NCI-H2081 (cell line): ENCODE results near the gene REST.
"Not testable (repeated sequence)": the region's sequence is repeated elsewhere in the genome, so short reads cannot be mapped to it uniquely, and the experiment has no call there.

Experiments
- DNase-seq, 2 experiments: peaks; one replicate each; lab custom pipeline; 2025; lab: John Stamatoyannopoulos, UW

The REST gene

DNA sequence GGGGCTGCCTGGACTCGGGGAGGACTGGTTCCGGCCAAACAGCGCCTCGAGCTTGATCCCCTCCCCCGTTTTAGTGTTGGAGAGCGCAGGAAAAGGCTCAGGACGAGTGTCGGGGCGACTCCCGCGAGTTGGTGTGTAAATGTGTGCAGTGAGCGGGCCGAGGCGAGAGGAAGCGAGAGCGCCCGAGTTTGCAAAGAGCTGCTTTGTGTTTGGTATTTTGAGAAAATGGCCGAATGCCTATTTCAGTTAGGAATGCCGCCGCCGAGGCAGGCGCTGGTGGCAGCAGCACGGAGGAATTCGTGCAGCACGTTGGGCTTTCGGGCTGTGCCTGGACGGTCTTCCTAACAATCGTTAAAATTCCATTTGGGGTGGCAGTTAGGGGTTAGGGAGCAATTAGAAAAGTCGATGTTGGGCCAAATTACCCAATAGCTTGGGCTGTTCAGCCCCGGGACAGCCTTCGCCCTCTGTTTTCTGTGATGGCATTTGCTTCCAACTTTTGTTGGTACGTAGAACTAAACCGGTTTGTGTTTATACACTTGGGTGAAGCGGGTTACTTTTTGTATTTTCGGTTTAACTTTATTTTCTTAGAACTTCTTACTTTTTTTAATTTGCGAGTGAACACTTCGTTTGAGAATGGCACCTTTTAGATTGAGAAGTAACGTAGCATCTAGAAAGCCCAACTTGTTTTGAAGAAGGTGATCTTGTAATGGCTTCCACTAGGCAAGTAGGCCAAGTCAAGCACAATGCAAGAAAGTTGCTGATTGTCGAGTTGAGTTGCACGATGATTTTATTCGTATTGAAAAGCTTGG, 1.6 kb downstream of the REST start:
- no peak for DNase-seq

- no peak for DNase-seq
These were observed 2.7 kb downstream of the REST start for GRCh38 chr4:56910172-56910967.

DNA sequence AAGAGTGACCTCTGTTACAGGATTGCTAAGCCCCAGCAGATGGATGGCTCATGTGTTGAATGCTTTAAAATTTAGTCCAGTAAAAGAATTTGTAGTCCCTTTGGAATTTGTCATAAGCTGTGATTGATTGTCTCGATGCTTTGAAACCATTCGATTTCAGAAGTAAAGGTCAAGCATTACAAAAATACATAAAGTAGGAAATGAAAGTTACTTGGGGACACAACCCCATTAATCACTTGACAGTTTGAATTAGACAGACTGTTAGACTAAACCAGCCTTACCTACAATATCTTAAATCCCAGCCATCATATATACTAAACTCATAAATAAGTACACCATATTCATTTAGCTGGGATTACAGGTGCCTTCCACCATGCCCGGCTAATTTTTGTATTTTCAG, 6.6 kb downstream of the REST start:
- DNase-seq: no peak

DNA sequence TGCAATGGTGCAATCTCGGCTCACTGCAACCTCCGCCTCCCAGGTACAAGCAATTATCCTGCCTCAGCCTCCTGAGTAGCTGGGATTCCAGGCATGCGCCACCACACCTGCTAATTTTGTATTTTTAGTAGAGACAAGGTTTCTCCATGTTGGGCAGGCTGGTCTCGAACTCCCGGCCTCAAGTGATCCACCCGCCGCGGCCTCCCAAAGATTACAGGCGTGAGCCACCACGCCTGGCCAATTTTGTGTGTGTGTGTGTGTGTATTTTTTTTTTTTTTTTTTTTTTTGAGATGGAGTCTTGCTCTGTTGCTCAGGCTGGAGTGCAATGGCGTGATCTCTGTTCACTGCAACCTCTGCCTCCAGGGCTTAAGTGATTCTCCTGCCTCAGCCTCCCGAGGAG, 7.3 kb downstream of the REST start:
- DNase-seq: not testable (repeated sequence)

- no peak for DNase-seq
These were observed 19.5 kb downstream of the REST start for GRCh38 chr4:56927196-56927595.

DNA sequence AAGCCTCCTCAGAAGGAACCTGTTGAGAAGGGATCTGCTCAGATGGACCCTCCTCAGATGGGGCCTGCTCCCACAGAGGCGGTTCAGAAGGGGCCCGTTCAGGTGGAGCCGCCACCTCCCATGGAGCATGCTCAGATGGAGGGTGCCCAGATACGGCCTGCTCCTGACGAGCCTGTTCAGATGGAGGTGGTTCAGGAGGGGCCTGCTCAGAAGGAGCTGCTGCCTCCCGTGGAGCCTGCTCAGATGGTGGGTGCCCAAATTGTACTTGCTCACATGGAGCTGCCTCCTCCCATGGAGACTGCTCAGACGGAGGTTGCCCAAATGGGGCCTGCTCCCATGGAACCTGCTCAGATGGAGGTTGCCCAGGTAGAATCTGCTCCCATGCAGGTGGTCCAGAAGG, 22.9 kb downstream of the REST start:
- no peak for DNase-seq

- no peak for DNase-seq
These were observed 24.2 kb downstream of the REST start for GRCh38 chr4:56931924-56932323.

DNA sequence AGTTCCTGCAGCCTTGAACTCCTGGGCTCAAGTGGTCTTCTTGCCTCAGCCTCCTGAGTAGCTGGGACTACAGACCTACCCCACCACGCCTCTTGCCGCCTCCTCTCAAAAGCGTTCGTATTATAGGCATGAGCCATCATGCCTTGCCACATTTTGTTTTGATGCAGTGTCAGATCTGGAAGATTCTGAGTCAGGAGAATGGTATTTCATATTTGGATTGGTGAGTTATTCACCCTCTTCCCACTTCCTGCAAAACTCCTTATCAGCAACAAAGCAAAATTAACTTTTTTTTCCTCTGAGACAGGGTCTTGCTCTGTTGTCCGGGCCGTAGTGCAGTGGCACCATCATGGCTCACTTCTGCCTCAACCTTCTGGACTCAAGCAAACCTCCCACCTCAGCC, 29.6 kb downstream of the REST start:
- no peak for DNase-seq

DNA sequence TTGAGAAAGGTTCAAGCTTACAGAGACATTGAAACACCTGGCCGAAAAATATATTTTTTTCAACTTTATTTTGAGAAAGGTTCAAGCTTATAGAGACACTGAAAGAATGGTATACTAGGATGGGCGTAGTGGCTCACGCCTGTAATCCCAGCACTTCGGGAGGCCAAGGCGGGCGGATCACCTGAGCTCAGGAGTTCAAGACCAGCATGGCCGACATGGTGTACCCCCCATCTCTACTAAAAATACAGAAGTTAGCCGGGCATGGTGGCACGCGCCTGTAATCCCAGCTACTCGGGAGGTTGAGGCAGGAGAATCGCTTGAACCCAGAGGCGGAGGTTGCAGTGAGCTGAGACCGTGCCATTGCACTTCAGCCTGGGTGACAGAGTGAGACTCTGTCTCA, 32.1 kb downstream of the REST start:
- not testable (repeated sequence) for DNase-seq

DNA sequence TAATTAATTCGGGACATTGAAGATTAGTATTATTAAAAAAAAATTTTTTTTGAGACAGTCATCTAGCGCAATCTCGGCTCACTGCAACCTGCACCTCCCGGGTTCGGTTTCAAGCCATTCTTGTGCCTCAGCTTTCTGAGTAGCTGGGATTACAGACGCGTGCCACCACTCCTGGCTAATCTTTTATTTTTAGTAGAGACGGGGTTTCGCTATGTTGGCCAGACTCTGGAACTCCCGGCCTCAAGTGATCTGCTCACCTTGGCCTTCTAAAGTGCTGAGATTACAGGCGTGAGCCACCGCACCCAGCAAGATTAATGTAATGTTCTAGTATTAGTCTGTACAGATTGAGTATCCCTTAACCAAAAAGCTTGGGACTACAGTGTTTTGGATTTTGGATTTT, 32.7 kb downstream of the REST start:
- no peak for DNase-seq

DNA sequence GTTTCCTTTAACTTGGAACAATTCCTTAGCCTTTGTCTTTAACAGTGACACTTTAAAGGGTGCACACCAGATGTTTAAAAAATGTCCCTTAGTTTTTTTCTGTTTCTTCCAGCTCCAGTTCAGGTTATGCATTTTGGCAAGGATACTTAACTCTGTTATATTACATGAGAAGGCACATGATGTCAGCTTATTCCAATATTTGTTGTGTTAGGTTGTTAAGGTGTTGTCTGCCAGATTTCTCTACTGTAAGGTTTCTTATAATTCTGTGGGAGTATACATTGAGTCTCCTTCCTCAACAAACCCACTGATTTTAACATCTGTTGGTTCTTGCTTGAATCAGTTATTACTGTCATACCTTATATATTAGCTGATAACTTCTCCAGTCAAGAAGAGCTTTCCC, 33.3 kb downstream of the REST start:
- no peak for DNase-seq

GRCh38 chr4:56941403-56941802, 33.7 kb downstream of the REST start:
- no peak for DNase-seq

- DNase-seq: no peak
These were observed 46.2 kb downstream of the REST start for GRCh38 chr4:56953680-56954520.

DNA sequence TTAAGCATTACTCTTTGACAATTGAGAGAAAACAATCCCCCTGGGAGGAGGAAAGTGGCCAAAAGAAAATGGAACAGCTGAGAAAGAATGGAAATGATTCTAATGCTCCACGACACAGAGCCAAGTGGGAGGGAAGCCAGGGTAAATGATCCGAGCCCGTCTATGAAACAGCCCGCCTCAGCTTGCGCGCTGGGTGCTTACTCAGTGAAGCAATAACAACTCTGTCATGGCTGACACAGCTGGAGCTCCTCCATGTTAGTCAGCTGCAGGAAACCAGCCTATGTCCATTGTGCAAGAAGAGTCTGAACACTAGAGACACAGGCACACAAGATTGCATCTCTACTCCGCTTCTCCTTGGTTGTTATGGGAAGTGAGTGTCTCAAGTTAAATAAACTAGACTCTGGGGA, 50.4 kb downstream of the REST start:
- peak; percentile 51 to 81 for DNase-seq

DNA sequence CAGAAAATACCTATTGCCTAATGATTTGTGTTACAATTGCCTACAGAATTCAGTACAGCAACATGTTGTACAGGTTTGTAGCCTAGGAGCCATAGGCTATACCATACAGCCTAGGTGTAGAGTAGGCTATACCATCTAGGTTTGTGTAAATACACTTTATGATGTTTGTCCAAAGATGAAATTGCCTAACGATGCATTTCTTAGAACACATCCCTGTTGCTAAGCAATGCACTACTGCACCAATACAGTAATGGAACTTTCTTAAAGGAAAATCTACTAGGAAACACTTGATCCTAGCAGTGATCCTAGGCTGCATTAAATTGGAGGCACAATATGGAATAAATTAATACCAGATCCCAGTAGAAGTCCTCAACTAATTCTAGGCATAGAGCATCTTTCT, 51.4 kb downstream of the REST start:
- peak in 1 of 2 experiments; percentile 9 for DNase-seq

GRCh38 chr4:56961107-56961500, 53.4 kb downstream of the REST start:
- no peak for DNase-seq

DNA sequence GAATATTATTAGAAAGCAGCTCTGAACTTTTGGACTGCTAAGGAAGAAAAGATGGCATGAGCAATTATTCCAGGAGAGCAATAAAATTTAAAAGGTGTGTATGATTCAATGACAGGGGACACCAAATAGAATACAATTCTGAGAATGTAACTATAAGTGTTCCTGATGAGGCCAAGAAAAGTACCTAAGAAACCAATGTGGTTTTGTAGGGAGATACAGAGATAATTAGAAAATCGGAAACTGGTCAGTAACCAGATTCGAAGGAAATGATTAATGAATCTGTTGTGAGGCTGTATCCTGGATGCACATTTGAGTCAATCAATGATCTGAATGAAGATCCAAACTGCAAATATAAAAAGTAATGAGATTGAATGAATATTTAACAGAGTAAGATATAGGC, 63.7 kb downstream of the REST start:
- no peak for DNase-seq

DNA sequence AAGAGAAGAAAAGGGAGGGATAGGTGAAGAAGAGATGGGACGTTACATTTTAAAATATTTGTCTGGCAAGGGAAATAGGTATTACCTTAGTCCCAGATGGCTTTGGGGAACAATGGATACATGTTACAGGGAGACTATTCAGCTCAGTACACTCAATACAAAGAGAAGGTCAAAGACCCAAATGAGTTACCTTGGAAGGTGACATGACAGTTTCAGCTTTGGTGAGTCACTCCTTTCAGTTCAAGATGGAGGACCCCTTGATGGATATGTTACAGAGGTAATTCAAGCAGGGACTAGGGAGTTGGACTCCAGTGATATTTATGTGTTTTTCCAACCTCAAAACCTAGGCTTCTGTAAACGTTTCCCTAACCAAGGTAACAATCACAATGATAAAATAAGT, 64.7 kb downstream of the REST start:
- DNase-seq: no peak

DNA sequence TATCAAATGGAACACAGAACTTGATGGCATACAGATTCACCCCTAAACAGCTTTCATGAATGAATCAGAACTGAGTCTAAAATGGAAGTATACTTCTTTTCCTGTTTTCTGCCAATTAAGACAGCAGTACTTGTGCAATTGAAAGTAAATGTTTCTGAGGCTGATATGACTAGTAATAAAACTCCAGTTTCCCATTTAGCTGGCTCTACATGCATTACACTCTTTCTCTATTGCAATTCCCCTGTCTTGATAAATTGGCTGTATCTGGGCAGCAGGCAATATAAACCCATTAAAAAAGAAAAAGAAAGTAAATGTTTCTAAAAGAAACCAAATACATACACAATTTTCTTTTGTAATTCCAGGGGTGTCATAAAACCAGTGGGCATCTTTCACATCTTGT, 65.1 kb downstream of the REST start:
- DNase-seq: no peak

- DNase-seq: no peak
These were observed 65.6 kb downstream of the REST start for GRCh38 chr4:56973336-56973735.

DNA sequence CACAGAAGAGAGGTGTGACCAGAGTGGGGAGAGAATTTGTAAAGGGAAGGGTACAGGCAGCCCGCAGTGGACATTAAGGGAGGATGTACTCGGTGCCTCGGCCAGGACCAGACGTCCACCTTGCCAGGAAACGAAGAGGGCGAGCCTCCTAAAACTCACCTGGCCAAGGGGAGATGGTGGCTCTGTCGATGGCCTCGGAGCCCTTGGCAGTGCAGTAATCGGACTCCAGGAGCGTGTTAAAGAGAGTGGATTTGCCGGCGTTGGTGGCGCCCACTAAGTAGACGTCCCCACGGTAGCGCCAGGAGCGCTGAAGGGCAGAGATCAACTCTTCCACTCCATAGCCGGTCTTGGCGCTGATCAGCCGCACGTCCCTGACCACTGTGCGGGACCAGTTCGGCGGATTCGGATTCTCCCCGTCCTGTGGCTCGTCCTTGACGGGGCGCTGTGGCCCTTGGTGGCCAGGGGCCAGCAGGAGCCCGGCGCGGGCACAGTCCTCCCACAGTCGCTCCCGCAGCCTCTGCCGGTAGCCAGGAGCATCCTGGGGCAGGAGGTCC, 68.7 kb downstream of the REST start:
- no peak for DNase-seq

- DNase-seq: peak; percentile 22 to 65
These were observed 69.2 kb downstream of the REST start for GRCh38 chr4:56976837-56977320.
